Lung microvascular endothelial cell (primary cell): Measurements from ENCODE around the gene AP2B1. TPM values are rescaled to one million over a fixed set of nuclear protein-coding genes. Genes with fewer than 3 reads are reported as not detected.

Source experiments
- DNase-seq, 2 donors: peaks; one replicate each; pipeline versions ENCODE4 v3.0.0 to v3.0.0-alpha.2; 2010; ENCODE audit warnings: low read depth in 2 of 2
- total RNA-seq: library from RNA; depleted of rRNA; stranded (reverse); fragments of >200 nt; gene quantifications from 2 replicates; pipeline ENCODE4 v1.2.1, GENCODE V29; 2014

AP2B1 gene
- total RNA-seq, 1 donor from 2014 or later = 85.9 TPM

GRCh38 chr17:35747540-35748017 is 160.5 kb downstream of the AP2B1 start:
- DNase-seq = peak; percentile 83 to 89

GRCh38 chr17:35748341-35748841 is 161.3 kb downstream of the AP2B1 start:
- DNase-seq = peak in 1 of 2 donors; percentile 26

DNA sequence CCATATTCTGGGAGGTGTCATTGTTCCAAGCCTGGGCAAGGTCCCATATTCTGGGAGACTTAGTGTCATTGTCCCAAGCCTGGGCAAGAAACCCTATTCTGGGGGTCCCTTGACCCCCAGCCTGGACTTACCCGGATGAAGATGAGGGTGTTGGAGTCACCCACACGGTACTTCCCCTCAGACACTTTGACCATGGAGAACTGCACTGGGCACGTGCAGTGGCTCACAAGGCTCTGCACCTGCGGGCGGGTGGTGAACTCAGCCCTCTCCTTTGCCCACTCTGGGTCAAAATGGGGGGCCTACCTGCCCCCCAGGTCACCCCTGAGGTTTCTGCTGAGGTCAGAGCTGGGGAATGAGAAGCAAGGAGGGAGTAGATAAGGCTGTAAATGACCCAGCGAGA is 161.9 kb downstream of the AP2B1 start:
- no peak for DNase-seq

GRCh38 chr17:35749560-35750412 is 162.7 kb downstream of the AP2B1 start:
- DNase-seq = no peak

DNA sequence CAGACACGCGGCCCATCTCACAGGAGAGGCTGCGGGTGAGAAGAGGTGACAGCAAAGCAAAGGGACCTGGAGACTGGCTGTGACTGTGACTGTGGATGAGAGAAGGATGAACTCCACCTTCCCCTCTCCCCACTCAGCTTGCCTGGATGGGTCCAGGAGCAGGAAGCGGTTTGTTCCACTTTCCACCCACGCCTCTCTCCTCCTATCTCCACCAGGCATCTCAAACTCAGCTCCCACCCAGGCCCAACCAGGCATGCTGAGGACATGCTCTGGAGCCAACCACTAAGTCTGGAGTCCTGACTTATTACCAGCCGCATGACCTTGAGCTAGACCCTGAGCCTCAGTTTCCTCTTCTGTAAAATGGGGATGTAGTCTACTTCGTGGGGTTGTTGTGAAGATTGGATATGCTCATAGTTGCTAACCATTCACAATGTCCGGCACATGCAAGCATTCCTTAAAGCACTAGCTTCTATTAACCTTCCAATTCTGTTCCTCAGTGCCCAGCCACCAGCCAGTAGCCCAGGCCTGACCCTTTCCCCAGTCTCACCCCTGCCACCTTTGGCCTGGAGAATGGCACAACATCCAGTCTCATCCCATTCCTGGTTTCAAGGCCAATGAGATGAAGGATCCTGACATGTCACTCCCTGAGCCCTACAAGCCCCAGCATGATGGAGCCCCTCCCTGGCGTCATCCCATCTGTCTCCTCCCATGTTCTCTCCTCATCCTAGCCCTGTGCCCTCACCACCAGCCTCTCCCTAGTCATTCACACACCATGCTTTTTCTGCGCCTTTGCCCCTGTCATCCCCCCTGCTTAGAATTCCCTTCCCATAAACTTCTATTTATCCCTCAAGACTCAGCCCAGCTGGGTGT is 163.6 kb downstream of the AP2B1 start:
- no peak for DNase-seq

- peak in 1 of 2 donors; percentile 38 for DNase-seq
Measured at GRCh38 chr17:35751541-35751940, 164.4 kb downstream of the AP2B1 start.

DNA sequence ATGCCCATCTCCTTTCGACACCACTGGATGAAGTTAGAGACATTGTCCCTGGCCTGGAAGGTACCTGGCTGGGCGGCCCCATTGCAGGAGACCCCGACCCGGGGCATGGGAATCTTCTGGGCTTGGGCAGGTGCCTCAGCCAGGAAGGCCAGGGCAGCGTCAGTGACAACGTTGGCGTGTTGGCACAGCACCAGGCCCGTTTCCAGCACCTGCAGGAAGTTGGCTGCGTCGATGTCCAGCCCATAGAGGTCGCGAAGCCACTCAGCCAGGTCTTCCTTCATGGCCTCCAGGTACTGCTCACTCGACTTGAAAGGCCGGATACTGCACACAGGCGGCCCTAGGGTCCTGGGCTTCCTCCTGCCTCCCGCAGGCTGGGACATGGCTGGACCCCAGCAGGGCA is 165.3 kb downstream of the AP2B1 start:
- peak in 1 of 2 donors; percentile 41 for DNase-seq

GRCh38 chr17:35752945-35753764 is 166.0 kb downstream of the AP2B1 start, which contains the start of gene GAS2L2:
TSS of gene GAS2L2 (minus strand) at chr17:35753239. CDS start at chr17:35752850, 389 bp downstream.
- no peak for DNase-seq

GRCh38 chr17:35757243-35757642 is 170.1 kb downstream of the AP2B1 start:
- no peak for DNase-seq

DNA sequence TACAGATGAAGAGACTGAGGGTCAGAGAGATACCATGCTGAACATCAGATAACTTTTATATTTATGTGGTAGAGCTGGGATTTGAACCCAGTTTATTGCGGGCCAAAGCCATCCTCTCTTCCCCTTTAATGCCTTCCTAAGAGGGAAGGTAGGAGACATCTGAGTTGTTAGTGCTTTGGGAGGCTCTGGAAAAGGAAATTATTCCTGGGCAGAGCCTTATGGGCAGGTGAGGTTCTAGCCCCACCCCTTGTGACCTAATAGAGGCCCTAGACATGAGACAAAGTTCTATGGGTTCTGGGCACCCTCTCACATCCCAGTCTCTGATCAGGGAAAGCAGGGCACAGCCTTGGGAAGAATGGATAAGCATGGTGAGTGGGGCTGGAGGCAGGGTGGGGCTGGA is 173.5 kb downstream of the AP2B1 start, which contains the start of gene C17orf50:
TSS of gene C17orf50 (plus strand) at position 301 of the 400 bp plus-strand sequence. CDS start at position 356, 55 bp downstream.
- no peak for DNase-seq

- no peak for DNase-seq
Measured at GRCh38 chr17:35761601-35762000, 174.5 kb downstream of the AP2B1 start.

DNA sequence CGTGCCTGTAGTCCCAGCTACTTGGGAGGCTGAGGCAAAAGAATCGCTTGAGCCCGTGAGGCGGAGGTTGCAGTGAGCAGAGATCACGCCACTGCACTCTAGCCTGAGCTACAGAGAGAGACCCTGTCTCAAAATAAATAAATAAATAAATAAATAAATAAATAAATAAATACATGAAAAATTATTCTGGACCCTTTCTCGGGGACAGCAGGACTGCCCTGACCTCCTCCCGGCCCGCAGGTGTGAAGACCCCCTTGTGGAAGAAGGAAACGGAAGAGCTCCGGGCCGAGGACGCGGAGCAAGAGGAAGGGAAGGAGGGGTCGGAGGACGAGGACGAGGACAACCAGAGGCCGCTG is 176.6 kb downstream of the AP2B1 start:
- no peak for DNase-seq

- peak; percentile 88 to 92 for DNase-seq
Measured at GRCh38 chr17:35764123-35764991, 177.2 kb downstream of the AP2B1 start.

DNA sequence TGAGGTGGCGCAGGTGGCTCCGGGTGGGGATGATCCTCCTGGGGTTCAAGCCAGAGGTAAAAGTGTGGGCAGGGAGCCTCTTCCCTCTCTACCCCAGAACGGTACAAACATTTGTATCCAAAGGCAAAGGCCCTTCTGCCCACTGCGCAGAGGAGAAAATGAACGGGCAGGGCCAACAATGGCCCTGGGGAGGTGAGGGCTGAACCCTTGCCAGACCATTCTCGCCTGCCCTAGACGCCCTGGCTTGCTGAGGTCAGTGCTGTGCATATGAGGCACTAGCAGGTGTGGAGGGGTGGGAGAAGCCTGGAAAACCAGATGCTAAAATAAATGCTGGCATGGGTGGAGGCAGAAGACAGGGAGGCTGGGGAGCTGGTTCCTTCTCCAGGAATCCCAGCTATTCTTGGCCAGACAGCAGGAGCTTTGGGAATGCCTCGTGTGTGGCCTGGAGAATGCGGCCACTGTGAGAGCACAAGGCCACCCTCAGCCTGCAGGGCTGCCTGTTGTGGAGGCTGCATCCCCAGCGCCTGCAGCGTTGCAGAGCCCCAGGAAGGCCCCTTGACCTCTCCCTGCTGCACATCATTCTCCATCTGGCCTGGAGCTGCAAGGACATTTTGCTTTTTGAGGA is 178.1 kb downstream of the AP2B1 start:
- no peak for DNase-seq

GRCh38 chr17:35765756-35766488 is 178.8 kb downstream of the AP2B1 start:
- no peak for DNase-seq

GRCh38 chr17:35766489-35766877 is 179.4 kb downstream of the AP2B1 start:
- DNase-seq = no peak

DNA sequence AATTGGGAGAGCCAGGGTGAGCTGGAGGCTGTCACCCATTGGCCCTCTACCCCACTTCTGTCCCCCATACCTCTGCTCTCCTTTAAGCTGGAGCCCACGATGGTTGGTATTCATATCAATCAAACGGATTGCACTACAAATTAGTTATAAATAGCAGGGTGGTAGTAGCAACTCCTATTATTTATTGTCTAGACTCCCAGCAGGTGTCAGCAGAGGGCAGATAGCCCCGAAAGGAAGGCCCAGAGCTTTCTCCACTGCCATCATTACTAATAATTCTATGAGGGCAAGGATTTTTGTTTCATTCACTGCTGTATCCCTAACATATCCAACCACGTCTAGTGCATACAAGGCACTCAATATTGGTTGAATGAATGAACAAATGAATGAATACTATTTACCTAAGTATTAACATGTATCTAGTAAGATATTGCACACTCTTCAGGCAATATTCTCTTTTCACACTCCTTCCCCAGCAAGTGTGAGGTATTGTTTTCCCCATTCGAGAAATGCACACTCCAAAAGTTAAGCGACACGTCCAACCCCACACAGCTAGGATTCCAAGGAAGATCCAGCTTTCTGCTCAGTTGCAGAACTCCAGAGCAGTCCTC is 179.9 kb downstream of the AP2B1 start:
- peak; percentile 54 to 64 for DNase-seq

DNA sequence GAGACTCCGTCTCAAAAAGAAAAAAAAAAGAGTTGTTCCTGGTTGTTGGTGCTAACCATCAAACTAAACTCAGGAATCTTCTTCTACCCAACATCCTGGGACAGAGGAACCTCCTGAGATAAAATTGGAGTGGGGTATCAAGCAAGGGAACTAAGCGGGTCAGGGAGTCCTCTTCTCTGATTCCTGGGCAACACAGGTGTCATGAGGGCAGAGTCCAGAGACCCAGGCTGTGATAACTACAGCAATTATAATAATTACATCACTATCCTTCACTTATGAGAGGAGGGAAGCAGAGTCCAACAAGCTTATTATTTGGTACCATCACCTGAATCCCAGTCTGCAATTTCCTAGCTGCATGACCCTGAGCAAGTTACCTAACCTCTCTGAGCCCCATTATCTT is 181.7 kb downstream of the AP2B1 start:
- DNase-seq = no peak
